ENCODE data around the gene TRAF6.
"Not testable (repeated sequence)": the region's sequence is repeated elsewhere in the genome, so short reads cannot be mapped to it uniquely, and the experiment has no call there.

The TRAF6 gene

GRCh38 chr11:36493332-36493731 is 16.7 kb downstream of the TRAF6 start:
- DNase-seq (ENCODE audit: low read depth): no peak

GRCh38 chr11:36492724-36493304 is 17.3 kb downstream of the TRAF6 start:
- no peak for DNase-seq (ENCODE audit: low read depth)

GRCh38 chr11:36490026-36490806 is 19.9 kb downstream of the TRAF6 start:
- DNase-seq (ENCODE audit: low read depth): no peak

- DNase-seq (ENCODE audit: low read depth): no peak
These were observed 22.0 kb downstream of the TRAF6 start for GRCh38 chr11:36488096-36488495.

GRCh38 chr11:36487619-36488018 is 22.5 kb downstream of the TRAF6 start:
- no peak for DNase-seq (ENCODE audit: low read depth)

GRCh38 chr11:36485298-36486002 is 24.6 kb downstream of the TRAF6 start:
- DNase-seq (ENCODE audit: low read depth): no peak

- not testable (repeated sequence) for DNase-seq (ENCODE audit: low read depth)
These were observed 27.0 kb downstream of the TRAF6 start for GRCh38 chr11:36483042-36483441.

GRCh38 chr11:36480833-36481232 is 29.2 kb downstream of the TRAF6 start:
- no peak for DNase-seq (ENCODE audit: low read depth)

GRCh38 chr11:36478700-36479329 is 31.3 kb downstream of the TRAF6 start:
- no peak for DNase-seq (ENCODE audit: low read depth)

- DNase-seq (ENCODE audit: low read depth): no peak
These were observed 34.9 kb downstream of the TRAF6 start for GRCh38 chr11:36475192-36475591.

- no peak for DNase-seq (ENCODE audit: low read depth)
These were observed 38.5 kb downstream of the TRAF6 start for GRCh38 chr11:36471577-36471976.

- no peak for DNase-seq (ENCODE audit: low read depth)
These were observed 39.9 kb downstream of the TRAF6 start for GRCh38 chr11:36469881-36470802.

GRCh38 chr11:36469063-36469462 is 41.0 kb downstream of the TRAF6 start:
- no peak for DNase-seq (ENCODE audit: low read depth)

GRCh38 chr11:36467916-36468315 is 42.2 kb downstream of the TRAF6 start:
- no peak for DNase-seq (ENCODE audit: low read depth)

GRCh38 chr11:36467012-36467411 is 43.1 kb downstream of the TRAF6 start:
- DNase-seq (ENCODE audit: low read depth): no peak

- no peak for DNase-seq (ENCODE audit: low read depth)
These were observed 44.5 kb downstream of the TRAF6 start for GRCh38 chr11:36465449-36466163.

- no peak for DNase-seq (ENCODE audit: low read depth)
These were observed 45.4 kb downstream of the TRAF6 start for GRCh38 chr11:36464720-36465119.

GRCh38 chr11:36463781-36464180 is 46.3 kb downstream of the TRAF6 start:
- no peak for DNase-seq (ENCODE audit: low read depth)

- no peak for DNase-seq (ENCODE audit: low read depth)
These were observed 47.8 kb downstream of the TRAF6 start for GRCh38 chr11:36462321-36462720.

- no peak for DNase-seq (ENCODE audit: low read depth)
These were observed 49.9 kb downstream of the TRAF6 start for GRCh38 chr11:36460220-36460619.

- DNase-seq (ENCODE audit: low read depth): no peak
These were observed 51.0 kb downstream of the TRAF6 start for GRCh38 chr11:36459046-36459445.

All from activated T-helper 9 cell treated with anti-CD3 and anti-CD28 coated beads, Interleukin-2, amount 50 U/mL, for 16 hours (primary cell).